GM12801 (cell line): ENCODE results near the gene CPSF6.

ENCODE experiments used
- TF ChIP-seq, protein P1 (sequence below): IDR thresholded peaks from one replicate; pipeline ENCODE4 v1.5.1; 2011; ENCODE audit warnings: control low read depth; ENCODE audit not compliant: insufficient read length; ENCODE audit errors: extremely low read depth

CPSF6 gene

DNA sequence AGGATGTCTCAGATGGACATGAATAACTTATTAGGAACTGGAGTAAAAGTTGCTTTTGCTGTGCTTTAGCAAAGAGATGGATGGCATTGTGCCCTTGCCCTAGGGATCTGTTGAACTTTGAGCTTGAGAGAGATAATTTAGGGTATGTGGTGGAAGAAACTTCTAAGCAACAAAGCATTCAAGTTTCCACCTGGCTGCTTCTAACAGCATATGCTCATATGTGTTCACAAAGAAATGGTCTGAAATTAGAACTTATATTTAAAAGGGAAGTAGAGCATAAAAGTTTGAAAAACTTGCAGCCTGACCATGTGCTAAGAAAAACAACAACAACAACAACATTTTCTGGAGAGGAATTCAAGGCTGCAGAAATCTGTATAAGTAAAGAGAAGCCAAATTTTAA lies 7.9 kb upstream of the CPSF6 start:
- TF ChIP-seq, protein P1, sequence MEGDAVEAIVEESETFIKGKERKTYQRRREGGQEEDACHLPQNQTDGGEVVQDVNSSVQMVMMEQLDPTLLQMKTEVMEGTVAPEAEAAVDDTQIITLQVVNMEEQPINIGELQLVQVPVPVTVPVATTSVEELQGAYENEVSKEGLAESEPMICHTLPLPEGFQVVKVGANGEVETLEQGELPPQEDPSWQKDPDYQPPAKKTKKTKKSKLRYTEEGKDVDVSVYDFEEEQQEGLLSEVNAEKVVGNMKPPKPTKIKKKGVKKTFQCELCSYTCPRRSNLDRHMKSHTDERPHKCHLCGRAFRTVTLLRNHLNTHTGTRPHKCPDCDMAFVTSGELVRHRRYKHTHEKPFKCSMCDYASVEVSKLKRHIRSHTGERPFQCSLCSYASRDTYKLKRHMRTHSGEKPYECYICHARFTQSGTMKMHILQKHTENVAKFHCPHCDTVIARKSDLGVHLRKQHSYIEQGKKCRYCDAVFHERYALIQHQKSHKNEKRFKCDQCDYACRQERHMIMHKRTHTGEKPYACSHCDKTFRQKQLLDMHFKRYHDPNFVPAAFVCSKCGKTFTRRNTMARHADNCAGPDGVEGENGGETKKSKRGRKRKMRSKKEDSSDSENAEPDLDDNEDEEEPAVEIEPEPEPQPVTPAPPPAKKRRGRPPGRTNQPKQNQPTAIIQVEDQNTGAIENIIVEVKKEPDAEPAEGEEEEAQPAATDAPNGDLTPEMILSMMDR = no peak

DNA sequence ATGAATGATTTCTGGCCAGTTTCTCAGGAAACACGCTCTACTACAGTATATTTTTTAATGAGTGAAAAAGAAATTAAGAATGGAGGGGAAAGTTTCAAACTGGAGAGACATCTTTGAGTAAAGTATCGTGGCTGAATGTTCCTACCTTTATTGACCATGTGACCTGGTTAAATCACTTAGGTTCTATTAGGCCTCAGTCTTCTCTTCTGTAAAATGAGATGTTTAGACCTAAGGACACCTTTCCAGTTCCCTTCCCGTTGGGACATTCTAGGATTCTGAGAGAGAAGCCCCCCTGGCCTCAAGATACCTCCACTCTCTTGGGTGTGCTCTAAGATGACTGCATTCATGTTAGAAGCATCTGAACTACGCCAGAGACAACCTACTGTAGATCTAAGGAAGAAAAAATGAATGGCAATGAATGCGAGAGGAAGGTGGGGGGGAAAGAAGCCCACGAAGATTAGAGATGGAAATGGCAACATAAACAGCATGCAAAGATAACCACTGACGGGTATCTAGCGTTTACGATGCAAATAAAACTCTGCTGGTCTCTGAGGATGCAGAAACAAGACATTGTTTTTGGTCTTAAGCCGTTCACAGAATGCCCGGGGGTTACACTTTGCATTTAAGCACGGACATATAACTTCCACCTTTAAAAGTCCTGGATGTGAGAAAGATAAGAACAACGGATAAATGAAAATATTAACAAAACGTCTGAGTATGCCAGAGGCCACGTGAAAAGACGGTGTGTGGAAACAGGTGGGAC lies 599 bp upstream of the CPSF6 start:
- TF ChIP-seq, protein P1 = no peak

DNA sequence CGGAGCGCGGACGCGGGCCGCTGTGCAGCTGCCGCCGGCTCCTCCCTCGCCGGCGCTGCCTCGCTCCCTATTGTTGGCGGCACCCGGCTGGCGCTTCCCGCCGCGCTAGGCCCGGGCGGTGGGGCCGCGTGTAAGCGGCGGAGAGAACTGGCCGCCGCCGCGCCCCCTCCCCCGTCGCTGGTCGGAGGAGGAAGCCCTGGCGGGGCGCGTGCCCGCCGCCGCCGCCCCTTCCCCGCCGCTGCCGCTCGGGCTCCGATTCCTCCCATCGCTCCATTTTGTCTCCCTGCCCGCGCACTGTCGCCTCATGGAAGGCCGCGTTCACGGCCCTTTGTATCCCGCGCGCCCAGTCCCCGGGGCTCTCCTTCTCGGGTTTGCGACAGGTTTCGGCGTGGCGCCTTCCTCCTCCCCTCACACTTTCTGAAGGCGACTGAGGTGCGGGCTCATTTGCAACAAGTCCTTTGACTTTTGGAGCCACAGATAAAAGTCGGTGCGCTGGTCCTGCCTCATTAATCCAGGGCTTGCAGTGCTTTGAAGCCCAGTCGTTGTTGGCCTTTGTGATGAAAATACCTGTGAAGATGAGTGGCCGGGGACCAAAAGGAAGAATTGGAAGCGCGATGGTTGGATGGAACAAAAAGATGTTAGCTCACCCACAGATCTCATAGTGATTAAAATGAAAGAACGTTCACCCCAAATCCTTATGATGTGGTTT lies 707 bp downstream of the CPSF6 start:
- TF ChIP-seq, protein P1 = no peak

DNA sequence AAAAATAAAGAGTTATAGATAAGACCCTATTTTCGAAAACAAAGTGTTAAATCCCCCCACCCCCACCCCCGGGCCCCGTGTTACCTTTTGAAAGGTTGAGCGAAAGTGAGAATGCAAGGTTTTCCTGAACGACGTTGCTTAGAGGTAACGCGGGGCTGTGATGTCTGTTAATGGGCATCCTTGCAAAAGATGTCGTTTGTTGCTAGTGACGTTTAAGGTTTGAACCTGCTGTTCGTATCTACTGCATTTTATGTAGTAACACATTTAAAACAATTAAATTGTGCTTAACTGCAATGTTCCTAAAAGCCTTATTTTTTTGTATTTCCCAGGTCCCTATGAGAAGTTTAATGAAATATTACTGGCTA lies 1.2 kb downstream of the CPSF6 start:
- TF ChIP-seq, protein P1 = no peak

DNA sequence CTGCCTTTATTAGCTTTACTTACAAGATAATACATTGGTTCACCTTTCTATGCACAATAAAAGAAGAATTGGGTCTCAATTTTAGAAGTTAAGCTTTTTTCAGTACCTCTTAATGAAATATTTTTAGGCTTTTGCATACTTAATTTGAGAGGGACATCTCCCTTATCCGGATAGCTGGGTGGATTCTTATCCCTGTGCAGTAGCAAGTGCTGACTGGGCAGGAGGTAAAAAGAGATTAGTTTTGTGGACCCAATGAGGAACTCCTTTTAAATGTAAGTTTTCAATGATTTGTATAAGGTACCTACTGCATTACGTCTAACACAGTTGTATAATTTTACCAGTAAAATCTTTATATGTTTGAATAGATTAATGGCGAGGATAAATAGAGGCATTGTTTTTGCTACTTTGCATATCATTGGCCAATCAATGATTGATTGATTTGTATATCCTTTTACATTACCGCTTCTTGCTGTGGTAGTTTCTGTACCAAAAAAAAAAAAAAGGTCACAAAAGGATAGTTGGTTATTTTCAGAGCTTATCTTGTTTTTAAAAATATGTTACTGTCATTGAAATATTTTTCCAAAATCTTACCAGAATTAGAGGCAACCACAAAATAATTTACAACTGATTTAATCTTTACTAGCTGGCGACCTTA lies 2.2 kb downstream of the CPSF6 start:
- TF ChIP-seq, protein P1 = no peak

DNA sequence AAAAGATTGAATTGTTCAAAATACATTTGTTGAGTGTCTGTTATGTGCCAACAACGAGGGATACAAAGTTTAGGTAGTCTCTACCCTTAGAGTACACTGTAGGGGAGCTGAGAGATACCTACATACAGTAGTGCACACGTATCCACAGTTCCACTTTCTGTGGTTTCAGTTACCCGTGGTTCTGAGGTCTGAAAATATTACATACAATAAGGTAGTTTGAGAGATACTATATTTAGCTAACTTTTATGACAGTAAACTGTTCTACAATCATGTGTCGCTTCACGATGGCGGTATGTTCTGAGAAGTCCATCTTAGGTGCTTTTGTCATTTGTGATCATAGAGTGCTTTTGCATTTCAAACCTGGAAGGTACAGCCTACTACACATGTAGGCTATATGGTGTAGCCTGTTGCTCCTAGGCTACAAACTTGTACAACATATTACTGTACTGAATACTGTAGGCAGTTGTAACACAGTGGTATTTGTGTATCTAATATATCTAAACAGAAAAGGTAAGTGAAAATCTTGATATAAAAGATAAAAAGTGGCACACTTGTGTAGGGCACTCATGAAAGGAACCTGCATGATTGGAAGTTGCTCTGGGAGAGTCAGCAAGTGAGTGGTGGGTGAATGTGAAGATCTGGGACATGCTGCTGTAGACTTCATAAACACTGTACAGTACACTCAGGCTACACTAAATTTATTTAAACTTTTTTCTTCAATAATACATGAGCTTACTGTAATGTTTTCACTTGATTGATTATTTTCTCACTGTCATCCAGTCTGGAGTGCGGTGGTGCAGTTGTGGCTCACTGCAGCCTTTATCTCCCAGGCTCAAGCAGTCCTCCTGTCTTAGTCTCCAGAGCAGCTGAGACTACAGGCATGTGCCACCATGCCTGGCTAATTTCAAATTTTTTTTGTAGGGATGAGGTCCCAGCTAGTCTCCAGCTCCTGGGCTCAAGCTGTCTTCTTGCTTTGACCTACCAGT lies 4.0 kb downstream of the CPSF6 start:
- TF ChIP-seq, protein P1 = no peak
